ENCODE data around the gene ARL13B. TPM values are rescaled to one million over a fixed set of nuclear protein-coding genes. Genes with fewer than 3 reads are reported as not detected.

The ARL13B gene
- total and polyA plus RNA-seq, 2 donors (not counting 1 experiment from before 2014, with no cell fraction given): 1.3 to 12.9 TPM

GRCh38 chr3:94083261-94083660 lies 103.3 kb downstream of the ARL13B start:
- CTCF ChIA-PET: no interaction called here
- Histone ChIP-seq H3K36me3 (replicated peaks in 1 of 2; ENCODE audit: control extremely low read depth in 1 of 2, control insufficient read depth in 1 of 2, extremely low read depth in 1 of 2, insufficient read depth in 2 of 2, low read length in 1 of 2) (peaks cover 4 to 13% of the 10 kb centered on the region in 2 experiments), H3K27me3 (replicated peaks in 1 of 4; ENCODE audit: control extremely low read depth in 1 of 4, control insufficient read depth in 3 of 4, insufficient read depth in 4 of 4, low read length in 3 of 4) (no peaks in the 10 kb centered on the region), H3K9me3 (ENCODE audit: control extremely low read depth in 1 of 3, control insufficient read depth in 2 of 3, insufficient read depth in 1 of 3, low read length in 2 of 3) (no peaks in the 10 kb centered on the region), H3K9ac (ENCODE audit: low read length) (no peak overlapping the region), H4K20me1 (ENCODE audit: control insufficient read depth, insufficient read depth, low read length, poor library complexity, severe bottlenecking) (no peaks in the 10 kb centered on the region), H3K4me3 (ENCODE audit: control extremely low read depth in 1 of 5, extremely low read depth in 1 of 5, insufficient read depth in 1 of 5, low read depth in 2 of 5, low read length in 4 of 5) (no peak overlapping the region), H3K27ac (ENCODE audit: low read length in 2 of 2) (no peak overlapping the region), H3K4me1 (ENCODE audit: control insufficient read depth in 2 of 2, insufficient read depth in 2 of 2, low read length in 2 of 2) (peaks cover 7 to 12% of the 10 kb centered on the region in 2 donors), H2AFZ (ENCODE audit: insufficient read depth, low read depth, low read length, poor library complexity, severe bottlenecking) (no peak overlapping the region), H3K79me2 (ENCODE audit: control insufficient read depth, insufficient read depth, low read length) (peaks cover 14% of the 10 kb centered on the region), H3K4me2 (replicated peaks; ENCODE audit: low read depth, low read length, poor library complexity, severe bottlenecking) (no peak overlapping the region)
- no peak for ATAC-seq (ENCODE audit: low read depth)
- DNase-seq: no peak
- POLR2A ChIA-PET: no interaction called here
- Mint-ChIP-seq H3K4me3 (no peak overlapping the region), H3K4me1 (peaks cover 34% of the 10 kb centered on the region), H3K9me3 (ENCODE audit: insufficient read depth) (no peaks in the 10 kb centered on the region), H3K27ac (no peak overlapping the region), H3K27me3 (no peaks in the 10 kb centered on the region)
- WGBS (ENCODE audit: insufficient coverage): 72% methylated on average over 2 of the region's 4 CpGs
- intact Hi-C loops (cut with micrococcal nuclease): no loop called here
- TF ChIP-seq CTCF (IDR thresholded peaks at IDR 0.05) (no peak), EZH2 (IDR thresholded peaks at IDR 0.05; ENCODE audit: borderline replicate concordance, insufficient read depth, low read depth, low read length, poor library complexity, severe bottlenecking) (no peak)

GRCh38 chr3:94089126-94089525 lies 109.2 kb downstream of the ARL13B start:
- H4K20me1 ChIP-seq (ENCODE audit: control insufficient read depth, insufficient read depth, low read length, poor library complexity, severe bottlenecking): no peaks in the 10 kb centered on the region
- CTCF ChIA-PET: interaction anchor here (1.2 to 1.8 kb wide), 2 partner anchors 20 to 38 kb away, joined by 3 to 4 read pairs; no protein-coding TSS in a partner anchor
- H2AFZ ChIP-seq (ENCODE audit: insufficient read depth, low read depth, low read length, poor library complexity, severe bottlenecking): no peak overlapping the region
- H3K79me2 ChIP-seq (ENCODE audit: control insufficient read depth, insufficient read depth, low read length): no peaks in the 10 kb centered on the region
- H3K36me3 ChIP-seq (replicated peaks in 1 of 2; ENCODE audit: control extremely low read depth in 1 of 2, control insufficient read depth in 1 of 2, extremely low read depth in 1 of 2, insufficient read depth in 2 of 2, low read length in 1 of 2): peaks cover 8 to 27% of the 10 kb centered on the region in 2 experiments
- Mint-ChIP-seq H3K4me1 (peaks cover 2% of the 10 kb centered on the region), H3K4me3 (no peak overlapping the region), H3K9me3 (ENCODE audit: insufficient read depth) (no peaks in the 10 kb centered on the region), H3K27ac (no peak overlapping the region), H3K27me3 (no peaks in the 10 kb centered on the region)
- no peak overlapping the region for H3K9ac ChIP-seq (ENCODE audit: low read length)
- no peaks in the 10 kb centered on the region for H3K27me3 ChIP-seq (replicated peaks in 1 of 4; ENCODE audit: control extremely low read depth in 1 of 4, control insufficient read depth in 3 of 4, insufficient read depth in 4 of 4, low read length in 3 of 4)
- TF ChIP-seq EZH2 (IDR thresholded peaks at IDR 0.05; ENCODE audit: borderline replicate concordance, insufficient read depth, low read depth, low read length, poor library complexity, severe bottlenecking): no peak
- no peak for TF ChIP-seq CTCF (IDR thresholded peaks at IDR 0.05)
- POLR2A ChIA-PET: no interaction called here
- H3K4me3 ChIP-seq (ENCODE audit: control extremely low read depth in 1 of 5, extremely low read depth in 1 of 5, insufficient read depth in 1 of 5, low read depth in 2 of 5, low read length in 4 of 5): no peak overlapping the region
- ATAC-seq (ENCODE audit: low read depth) (no peak), DNase-seq (no peak)
- no CpG with 5 or more reads among the region's 1 CpG for WGBS (ENCODE audit: insufficient coverage)
- H3K27ac ChIP-seq (ENCODE audit: low read length in 2 of 2): no peak overlapping the region
- no peak overlapping the region for H3K4me2 ChIP-seq (replicated peaks; ENCODE audit: low read depth, low read length, poor library complexity, severe bottlenecking)
- intact Hi-C loops (cut with micrococcal nuclease): no loop called here
- H3K9me3 ChIP-seq (ENCODE audit: control extremely low read depth in 1 of 3, control insufficient read depth in 2 of 3, insufficient read depth in 1 of 3, low read length in 2 of 3): no peaks in the 10 kb centered on the region
- H3K4me1 ChIP-seq (ENCODE audit: control insufficient read depth in 2 of 2, insufficient read depth in 2 of 2, low read length in 2 of 2): no peaks in the 10 kb centered on the region
